ENCODE data around the gene HOXC5. TPM values are rescaled to one million over a fixed set of nuclear protein-coding genes. Genes with fewer than 3 reads are reported as not detected.

The HOXC5 gene
- total and polyA plus RNA-seq, 9 donors: 1.8 to 11.0 (median 2.9) TPM

DNA sequence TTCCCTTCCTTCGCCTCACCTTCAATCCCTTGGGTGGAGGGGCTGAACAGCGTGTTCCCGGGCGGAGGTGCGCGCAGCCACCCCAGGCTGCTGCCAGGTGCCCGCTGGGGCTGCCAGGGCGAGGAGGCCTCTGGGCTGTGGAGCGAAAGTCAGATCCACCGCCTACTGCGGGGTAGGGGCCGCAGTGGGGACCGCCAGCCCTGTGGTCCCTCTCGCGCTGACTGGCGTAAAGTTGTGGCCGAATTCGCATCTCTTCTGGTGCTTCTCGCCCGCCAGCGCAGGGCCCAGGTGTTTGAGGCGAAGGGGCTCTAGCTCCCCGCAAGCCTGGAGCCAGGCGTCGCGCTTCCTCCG lies 13.9 kb downstream of the HOXC5 start:
- Histone ChIP-seq H3K27ac (no peak overlapping the region), H3K4me3 (no peak overlapping the region)

DNA sequence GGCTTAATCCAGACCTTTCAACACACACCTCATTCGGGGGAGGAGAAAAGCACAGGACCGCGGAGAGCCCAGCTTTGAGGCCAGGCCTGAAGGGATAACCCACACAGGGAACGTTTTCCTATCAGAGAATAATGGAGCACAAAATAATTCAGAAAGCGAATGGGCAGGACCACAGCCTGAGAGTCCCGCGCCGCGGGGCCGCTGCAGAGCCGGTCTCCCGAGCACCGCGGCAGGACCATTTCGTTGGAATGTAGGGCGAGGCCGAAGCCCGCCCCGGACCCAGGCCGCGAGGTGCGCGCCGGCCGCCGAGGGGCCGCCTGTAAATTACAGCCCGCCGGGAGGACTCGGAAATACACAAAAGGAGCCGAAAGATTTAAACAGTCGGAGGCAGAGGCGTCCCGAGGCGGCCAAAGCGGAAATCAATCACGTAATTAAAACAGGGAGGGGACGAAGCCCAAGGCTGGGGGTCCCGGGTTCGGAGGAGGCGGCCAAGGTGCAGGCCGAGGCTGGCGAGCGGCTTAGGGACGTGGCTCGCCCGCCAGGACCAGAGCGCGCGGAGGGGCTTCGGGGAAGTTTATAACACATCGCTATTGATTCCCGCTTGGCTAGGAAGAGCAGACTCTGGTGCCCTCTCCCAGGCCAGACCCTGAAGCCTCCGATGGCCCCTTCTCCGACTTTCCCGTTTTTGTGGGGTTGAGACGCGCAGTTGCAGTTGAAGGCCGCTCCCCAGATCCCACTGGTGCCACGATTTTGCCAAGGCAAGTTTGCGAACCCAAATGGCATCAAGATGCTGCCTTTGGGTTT lies 14.5 kb downstream of the HOXC5 start:
- TF ChIP-seq EP300 (IDR thresholded peaks at IDR 0.05) (no peak), POLR2A (IDR thresholded peaks at IDR 0.05) (no peak)
- TF ChIP-seq, protein P1, sequence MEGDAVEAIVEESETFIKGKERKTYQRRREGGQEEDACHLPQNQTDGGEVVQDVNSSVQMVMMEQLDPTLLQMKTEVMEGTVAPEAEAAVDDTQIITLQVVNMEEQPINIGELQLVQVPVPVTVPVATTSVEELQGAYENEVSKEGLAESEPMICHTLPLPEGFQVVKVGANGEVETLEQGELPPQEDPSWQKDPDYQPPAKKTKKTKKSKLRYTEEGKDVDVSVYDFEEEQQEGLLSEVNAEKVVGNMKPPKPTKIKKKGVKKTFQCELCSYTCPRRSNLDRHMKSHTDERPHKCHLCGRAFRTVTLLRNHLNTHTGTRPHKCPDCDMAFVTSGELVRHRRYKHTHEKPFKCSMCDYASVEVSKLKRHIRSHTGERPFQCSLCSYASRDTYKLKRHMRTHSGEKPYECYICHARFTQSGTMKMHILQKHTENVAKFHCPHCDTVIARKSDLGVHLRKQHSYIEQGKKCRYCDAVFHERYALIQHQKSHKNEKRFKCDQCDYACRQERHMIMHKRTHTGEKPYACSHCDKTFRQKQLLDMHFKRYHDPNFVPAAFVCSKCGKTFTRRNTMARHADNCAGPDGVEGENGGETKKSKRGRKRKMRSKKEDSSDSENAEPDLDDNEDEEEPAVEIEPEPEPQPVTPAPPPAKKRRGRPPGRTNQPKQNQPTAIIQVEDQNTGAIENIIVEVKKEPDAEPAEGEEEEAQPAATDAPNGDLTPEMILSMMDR (IDR thresholded peaks at IDR 0.05): no peak
- H3K36me3 ChIP-seq: no peaks in the 10 kb centered on the region
- WGBS, 3 donors: 80 to 85% (median 81%) methylated on average over 61 of the region's 61 CpGs
- H3K4me3 ChIP-seq: no peak overlapping the region
- H3K27ac ChIP-seq: no peak overlapping the region
- H3K4me1 ChIP-seq (ENCODE audit: insufficient read depth): peaks cover 4% of the 10 kb centered on the region
- peak in 2 of 5 donors; percentile 27 to 30 for DNase-seq
- intact Hi-C loops (cut with DNase I): no loop called here
- H3K9me3 ChIP-seq: no peaks in the 10 kb centered on the region
- H3K27me3 ChIP-seq: no peaks in the 10 kb centered on the region

More for the DNA sequence above, 13.9 kb downstream of the HOXC5 start:
- WGBS, 3 donors: 82 to 87% (median 85%) methylated on average over 24 to 27 of the region's 27 CpGs
- intact Hi-C loops (cut with DNase I): no loop called here
- no peaks in the 10 kb centered on the region for H3K36me3 ChIP-seq
- peaks cover 4% of the 10 kb centered on the region for H3K4me1 ChIP-seq (ENCODE audit: insufficient read depth)
- TF ChIP-seq EP300 (IDR thresholded peaks at IDR 0.05): no peak
- no peak for TF ChIP-seq POLR2A (IDR thresholded peaks at IDR 0.05)
- TF ChIP-seq, protein P1 (IDR thresholded peaks at IDR 0.05): no peak
- H3K27me3 ChIP-seq: no peaks in the 10 kb centered on the region
- peak in 1 of 5 donors; percentile 20 for DNase-seq
- no peaks in the 10 kb centered on the region for H3K9me3 ChIP-seq

DNA sequence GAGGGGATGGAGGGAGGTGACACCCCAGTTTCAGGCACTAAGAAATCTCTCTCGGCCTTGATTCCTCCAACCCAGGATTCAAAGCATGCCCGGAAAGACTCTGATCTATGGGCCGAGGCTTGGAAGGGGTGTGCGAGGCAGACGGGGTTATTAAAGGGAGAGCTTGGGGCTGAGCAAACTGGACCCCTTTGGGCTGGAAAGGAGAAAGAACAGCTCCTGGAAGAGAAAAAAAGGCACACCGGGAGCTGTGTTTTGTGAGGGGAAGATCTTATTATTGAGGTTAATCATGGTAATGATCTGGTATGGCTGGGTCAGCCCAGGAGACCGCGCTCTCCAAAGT lies 15.1 kb downstream of the HOXC5 start:
- intact Hi-C loops (cut with DNase I): no loop called here
- Histone ChIP-seq H3K4me3 (no peak overlapping the region), H3K36me3 (no peaks in the 10 kb centered on the region), H3K27ac (no peak overlapping the region), H3K27me3 (no peaks in the 10 kb centered on the region), H3K4me1 (ENCODE audit: insufficient read depth) (peaks cover 9% of the 10 kb centered on the region), H3K9me3 (no peaks in the 10 kb centered on the region)
- 94 to 98% (median 95%) methylated on average over 8 of the region's 8 CpGs for WGBS, 3 donors
- DNase-seq: no peak
- TF ChIP-seq POLR2A (IDR thresholded peaks at IDR 0.05) (no peak), EP300 (IDR thresholded peaks at IDR 0.05) (no peak)
- TF ChIP-seq, protein P1 (IDR thresholded peaks at IDR 0.05): no peak

DNA sequence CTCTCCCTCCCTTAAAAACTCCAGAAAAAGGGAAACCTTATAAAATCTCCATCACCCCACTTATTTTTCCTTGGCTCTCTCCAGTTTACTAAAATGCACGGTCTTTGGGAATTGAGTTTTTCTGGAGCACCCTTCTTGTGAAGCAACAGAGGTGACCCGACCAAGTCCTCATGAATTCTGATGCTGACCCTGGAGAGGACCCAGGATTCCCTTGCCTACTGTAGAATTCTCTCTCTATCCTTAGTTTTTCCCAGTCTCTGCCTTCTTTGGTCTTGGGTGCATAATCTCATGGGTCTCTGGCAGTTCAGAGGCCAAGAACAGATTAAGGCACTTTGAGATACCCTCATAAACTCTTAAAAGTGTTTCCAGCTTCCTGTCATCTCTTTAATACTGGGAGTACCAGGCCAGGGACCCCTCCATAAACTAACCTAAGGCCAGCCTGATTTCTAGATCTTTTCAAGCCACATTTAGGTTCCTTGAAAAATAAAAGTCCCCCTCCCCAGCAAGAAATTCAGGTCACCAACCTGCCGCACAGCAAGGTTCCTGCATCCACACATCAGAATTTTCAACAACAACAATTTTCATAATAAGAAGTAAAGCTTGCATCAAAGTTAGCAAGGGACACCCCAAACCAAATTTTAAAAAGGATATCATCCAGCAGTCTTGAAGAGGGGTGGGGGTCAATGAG lies 15.7 kb downstream of the HOXC5 start:
- no peak for DNase-seq
- 92 to 96% (median 93%) methylated on average over 3 of the region's 3 CpGs for WGBS, 3 donors
- peaks cover 7% of the 10 kb centered on the region for H3K4me1 ChIP-seq (ENCODE audit: insufficient read depth)
- TF ChIP-seq EP300 (IDR thresholded peaks at IDR 0.05) (no peak), POLR2A (IDR thresholded peaks at IDR 0.05) (no peak)
- TF ChIP-seq, protein P1 (IDR thresholded peaks at IDR 0.05): no peak
- H3K27me3 ChIP-seq: no peaks in the 10 kb centered on the region
- H3K4me3 ChIP-seq: no peak overlapping the region
- no peaks in the 10 kb centered on the region for H3K36me3 ChIP-seq
- H3K9me3 ChIP-seq: no peaks in the 10 kb centered on the region
- intact Hi-C loops (cut with DNase I): no loop called here
- no peak overlapping the region for H3K27ac ChIP-seq
